NT2/D1 (cell line): Measurements from ENCODE around the gene GAB1.

Source experiments
- DNase-seq: peaks from one replicate; pipeline ENCODE4 v3.0.0-alpha.2; 2011; ENCODE audit warnings: low read depth, low spot score
- H3K27me3 ChIP-seq: 2 replicates; pipeline ENCODE4 v1.6.0; 2011; ENCODE audit warnings: mild to moderate bottlenecking; ENCODE audit not compliant: insufficient read length, insufficient read depth
- H3K36me3 ChIP-seq: 2 replicates; pipeline ENCODE4 v1.6.1; 2011; ENCODE audit warnings: mild to moderate bottlenecking, low read length, mixed read lengths; ENCODE audit not compliant: insufficient read depth, insufficient read length
- H3K4me1 ChIP-seq: 2 replicates; pipeline ENCODE4 v1.5.1; 2011; ENCODE audit not compliant: insufficient read depth, insufficient read length
- H3K4me3 ChIP-seq: 2 replicates; pipeline ENCODE4 v1.5.1; 2011; ENCODE audit warnings: low read depth; ENCODE audit not compliant: insufficient read length
- H3K9ac ChIP-seq: 2 replicates; pipeline ENCODE4 v1.6.0; 2011; ENCODE audit warnings: low read depth; ENCODE audit not compliant: insufficient read length
- H3K9me3 ChIP-seq: 2 replicates; pipeline ENCODE4 v1.5.1; 2011; ENCODE audit warnings: mild to moderate bottlenecking, low read length; ENCODE audit not compliant: insufficient read depth
- SUZ12 ChIP-seq: IDR thresholded peaks from 2 replicates; pipeline ENCODE4 v1.6.1; 2011; ENCODE audit not compliant: insufficient read length, insufficient read depth; ENCODE audit errors: extremely low read depth
- YY1 ChIP-seq: IDR thresholded peaks from 2 replicates; pipeline ENCODE4 v1.6.1; 2011; ENCODE audit not compliant: insufficient read length, insufficient read depth
- ZNF274 ChIP-seq: IDR thresholded peaks from 2 replicates; pipeline ENCODE4 v1.6.1; 2011; ENCODE audit warnings: mild to moderate bottlenecking, low read depth, low read length

GAB1 gene

DNA sequence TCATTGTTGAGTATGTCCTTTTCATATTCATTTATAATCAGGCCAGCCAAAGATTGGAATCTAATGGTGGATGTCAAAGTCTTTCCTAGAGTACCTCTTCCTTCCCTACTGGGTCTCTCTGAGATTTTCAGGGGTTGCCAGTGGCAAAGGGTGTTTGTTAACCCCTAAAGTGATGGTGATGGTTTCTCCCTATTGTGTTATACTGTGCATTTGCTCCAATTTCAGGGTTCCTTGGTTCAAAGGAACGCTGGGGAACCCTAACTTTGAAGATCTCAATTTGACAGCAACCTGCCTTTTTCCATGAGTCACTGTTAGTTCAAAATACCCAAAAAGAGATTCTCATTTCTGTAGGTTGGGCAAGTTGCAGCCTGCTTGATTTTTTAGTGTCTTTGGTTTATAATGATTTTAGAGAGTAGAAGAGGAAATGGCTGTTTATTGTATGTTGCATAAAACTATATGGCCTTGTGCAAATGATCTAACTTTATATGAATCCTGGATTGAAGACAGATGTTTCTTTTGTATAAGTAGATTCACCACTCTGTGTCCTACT lies 23.0 kb downstream of the GAB1 start:
- H3K4me1 ChIP-seq: no peaks in the 10 kb centered on the region
- H3K9me3 ChIP-seq: no peaks in the 10 kb centered on the region
- no peak overlapping the region for H3K9ac ChIP-seq
- no peaks in the 10 kb centered on the region for H3K36me3 ChIP-seq
- TF ChIP-seq YY1: no peak
- no peak for TF ChIP-seq ZNF274
- no peak for TF ChIP-seq SUZ12
- DNase-seq: no peak
- H3K27me3 ChIP-seq: no peaks in the 10 kb centered on the region
- H3K4me3 ChIP-seq: no peak overlapping the region

GRCh38 chr4:143360838-143361625 lies 24.4 kb downstream of the GAB1 start:
- no peaks in the 10 kb centered on the region for H3K4me1 ChIP-seq
- H3K36me3 ChIP-seq: no peaks in the 10 kb centered on the region
- no peaks in the 10 kb centered on the region for H3K9me3 ChIP-seq
- no peak for TF ChIP-seq YY1
- no peak for TF ChIP-seq SUZ12
- no peak for TF ChIP-seq ZNF274
- H3K9ac ChIP-seq: no peak overlapping the region
- H3K4me3 ChIP-seq: no peak overlapping the region
- no peak for DNase-seq
- no peaks in the 10 kb centered on the region for H3K27me3 ChIP-seq

GRCh38 chr4:143362349-143363046 lies 25.8 kb downstream of the GAB1 start:
- H3K4me1 ChIP-seq: no peaks in the 10 kb centered on the region
- H3K9me3 ChIP-seq: no peaks in the 10 kb centered on the region
- no peaks in the 10 kb centered on the region for H3K36me3 ChIP-seq
- H3K27me3 ChIP-seq: no peaks in the 10 kb centered on the region
- TF ChIP-seq YY1: no peak
- TF ChIP-seq SUZ12: no peak
- no peak for TF ChIP-seq ZNF274
- DNase-seq: no peak
- H3K9ac ChIP-seq: no peak overlapping the region
- H3K4me3 ChIP-seq: no peak overlapping the region

- DNase-seq: no peak
- no peaks in the 10 kb centered on the region for H3K4me1 ChIP-seq
- H3K9me3 ChIP-seq: no peaks in the 10 kb centered on the region
- H3K9ac ChIP-seq: no peak overlapping the region
- no peaks in the 10 kb centered on the region for H3K27me3 ChIP-seq
- H3K4me3 ChIP-seq: no peak overlapping the region
- TF ChIP-seq ZNF274 (no peak), YY1 (no peak), SUZ12 (no peak)
- no peaks in the 10 kb centered on the region for H3K36me3 ChIP-seq
Measured at GRCh38 chr4:143363332-143363731, 26.7 kb downstream of the GAB1 start.

GRCh38 chr4:143364063-143364462 lies 27.4 kb downstream of the GAB1 start:
- TF ChIP-seq ZNF274: no peak
- no peak for TF ChIP-seq YY1
- TF ChIP-seq SUZ12: no peak
- H3K4me3 ChIP-seq: no peak overlapping the region
- DNase-seq: no peak
- no peak overlapping the region for H3K9ac ChIP-seq
- H3K4me1 ChIP-seq: no peaks in the 10 kb centered on the region
- H3K36me3 ChIP-seq: no peaks in the 10 kb centered on the region
- H3K9me3 ChIP-seq: no peaks in the 10 kb centered on the region
- H3K27me3 ChIP-seq: no peaks in the 10 kb centered on the region

DNA sequence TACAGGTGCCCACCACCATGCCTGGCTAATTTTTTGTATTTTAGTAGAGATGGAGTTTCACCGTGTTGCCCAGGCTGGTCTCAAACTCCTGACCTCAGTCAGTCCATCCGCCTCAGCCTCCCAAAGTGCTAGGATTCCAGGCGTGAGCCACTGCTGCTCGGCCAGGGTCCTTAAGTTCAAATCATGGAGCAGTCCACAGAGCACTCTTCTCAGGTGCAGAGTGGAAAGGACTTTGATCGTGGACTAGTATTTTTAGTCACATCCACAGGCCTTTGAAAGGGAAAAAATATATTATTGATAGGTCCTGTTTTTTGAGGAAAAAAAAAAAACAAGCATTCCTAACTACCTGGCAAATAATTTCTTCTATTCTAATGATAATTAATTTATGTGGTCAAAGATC lies 31.2 kb downstream of the GAB1 start:
- H3K27me3 ChIP-seq: no peaks in the 10 kb centered on the region
- H3K4me1 ChIP-seq: no peaks in the 10 kb centered on the region
- no peak overlapping the region for H3K4me3 ChIP-seq
- no peak for TF ChIP-seq YY1
- TF ChIP-seq SUZ12: no peak
- no peak for TF ChIP-seq ZNF274
- no peak for DNase-seq
- H3K9me3 ChIP-seq: no peaks in the 10 kb centered on the region
- H3K9ac ChIP-seq: no peak overlapping the region
- H3K36me3 ChIP-seq: no peaks in the 10 kb centered on the region

DNA sequence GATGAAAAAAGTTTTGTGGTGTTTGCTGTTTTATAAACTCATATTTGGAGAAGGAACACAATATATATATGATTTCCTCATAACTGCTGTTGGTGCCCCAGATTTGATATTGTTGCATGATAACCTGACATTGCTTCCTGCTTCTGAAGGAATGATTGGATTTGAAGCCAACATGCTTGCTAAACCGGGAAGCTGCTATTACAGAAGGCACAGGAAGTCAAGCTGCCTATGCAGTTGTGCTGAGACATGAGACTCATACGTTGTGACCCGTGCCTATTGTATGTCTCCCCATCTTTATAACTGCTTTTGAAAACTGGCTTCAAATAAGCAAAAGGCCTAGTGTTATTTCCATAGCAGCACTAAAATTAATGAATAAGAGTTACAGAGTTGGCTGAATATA lies 32.9 kb downstream of the GAB1 start:
- Histone ChIP-seq H3K9me3 (no peaks in the 10 kb centered on the region), H3K4me3 (no peak overlapping the region), H3K27me3 (no peaks in the 10 kb centered on the region), H3K36me3 (no peaks in the 10 kb centered on the region), H3K4me1 (no peaks in the 10 kb centered on the region), H3K9ac (no peak overlapping the region)
- no peak for DNase-seq
- TF ChIP-seq SUZ12: no peak
- TF ChIP-seq ZNF274: no peak
- TF ChIP-seq YY1: no peak
